Iris pigment epithelial cell (primary cell): ENCODE results near the gene SENP1.

Source experiments
- DNase-seq: peaks from one replicate; pipeline ENCODE4 v3.0.0-alpha.2; 2011; ENCODE audit warnings: low read depth

The SENP1 gene

GRCh38 chr12:48067250-48067938 is 38.5 kb downstream of the SENP1 start:
- no peak for DNase-seq

- DNase-seq, result no peak
Measured at GRCh38 chr12:48065041-48065440, 40.8 kb downstream of the SENP1 start.

GRCh38 chr12:48063530-48063929 is 42.3 kb downstream of the SENP1 start:
- no peak for DNase-seq

- no peak for DNase-seq
Measured at GRCh38 chr12:48061938-48062719, 43.8 kb downstream of the SENP1 start.

GRCh38 chr12:48060474-48060873 is 45.4 kb downstream of the SENP1 start:
- peak; percentile 20 for DNase-seq

GRCh38 chr12:48058771-48059170 is 47.1 kb downstream of the SENP1 start:
- DNase-seq, result no peak

GRCh38 chr12:48054955-48055821 is 50.7 kb downstream of the SENP1 start:
- DNase-seq, result no peak

- no peak for DNase-seq
Measured at GRCh38 chr12:48053883-48054282, 52.0 kb downstream of the SENP1 start.

- DNase-seq, result no peak
Measured at GRCh38 chr12:48053122-48053521, 52.8 kb downstream of the SENP1 start.

GRCh38 chr12:48051681-48052080 is 54.2 kb downstream of the SENP1 start:
- no peak for DNase-seq

- no peak for DNase-seq
Measured at GRCh38 chr12:48050174-48050573, 55.7 kb downstream of the SENP1 start.

- no peak for DNase-seq
Measured at GRCh38 chr12:48045965-48046518, 59.8 kb downstream of the SENP1 start.

GRCh38 chr12:48045061-48045846 is 60.6 kb downstream of the SENP1 start:
- DNase-seq, result no peak

GRCh38 chr12:48044396-48044795 is 61.5 kb downstream of the SENP1 start:
- no peak for DNase-seq

- DNase-seq, result no peak
Measured at GRCh38 chr12:48043771-48044170, 62.1 kb downstream of the SENP1 start.

GRCh38 chr12:48041591-48042423 is 64.1 kb downstream of the SENP1 start:
- DNase-seq, result no peak

- DNase-seq, result no peak
Measured at GRCh38 chr12:48040354-48040753, 65.5 kb downstream of the SENP1 start.

- DNase-seq, result no peak
Measured at GRCh38 chr12:48039151-48039550, 66.7 kb downstream of the SENP1 start.

GRCh38 chr12:48038085-48038484 is 67.8 kb downstream of the SENP1 start:
- DNase-seq, result no peak

- peak; percentile 31 for DNase-seq
Measured at GRCh38 chr12:48037267-48037915, 68.5 kb downstream of the SENP1 start.
